Measurements from ENCODE around the gene RERE.
"Not testable (repeated sequence)": the region's sequence is repeated elsewhere in the genome, so short reads cannot be mapped to it uniquely, and the experiment has no call there.

RERE gene

DNA sequence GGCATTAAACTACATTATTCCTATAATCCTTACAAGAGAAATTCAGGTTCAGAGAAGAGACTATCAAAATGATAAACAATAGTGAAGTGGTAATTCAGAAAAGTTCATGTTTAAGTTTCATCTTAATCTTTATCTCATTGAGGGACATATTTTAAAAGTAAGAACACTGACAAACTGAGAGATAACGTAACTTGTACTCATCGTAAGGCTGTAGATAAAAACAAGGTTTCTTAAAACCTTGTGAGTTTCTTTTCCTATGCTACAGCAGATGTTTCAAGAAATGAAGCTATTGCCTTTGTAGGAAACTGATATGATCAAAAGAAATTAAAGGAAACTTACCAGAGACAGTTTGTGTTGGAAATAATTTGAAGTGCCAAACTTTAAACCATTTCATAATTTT is 65.0 kb downstream of the RERE start:
- no peak for ATAC-seq
- DNase-seq = no peak

DNA sequence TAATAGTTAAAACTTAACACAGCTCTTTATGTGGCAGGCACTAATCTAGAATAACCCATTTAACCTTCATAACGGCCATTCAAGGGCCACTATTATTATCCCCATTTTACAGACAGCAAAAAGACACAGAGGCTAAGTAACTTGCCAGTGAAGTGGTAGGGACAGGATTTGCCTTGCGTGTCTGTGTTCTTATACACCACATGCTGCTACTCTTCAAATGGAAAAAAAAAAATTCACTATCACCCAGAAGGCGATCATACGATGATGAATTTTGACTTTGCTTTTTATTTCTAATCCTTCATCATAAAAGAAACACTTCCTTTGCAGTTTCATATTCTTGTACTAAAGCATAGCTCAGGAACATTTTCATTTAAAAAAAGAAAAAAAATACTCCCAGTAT is 65.5 kb downstream of the RERE start:
- DNase-seq (no peak), ATAC-seq (no peak)

DNA sequence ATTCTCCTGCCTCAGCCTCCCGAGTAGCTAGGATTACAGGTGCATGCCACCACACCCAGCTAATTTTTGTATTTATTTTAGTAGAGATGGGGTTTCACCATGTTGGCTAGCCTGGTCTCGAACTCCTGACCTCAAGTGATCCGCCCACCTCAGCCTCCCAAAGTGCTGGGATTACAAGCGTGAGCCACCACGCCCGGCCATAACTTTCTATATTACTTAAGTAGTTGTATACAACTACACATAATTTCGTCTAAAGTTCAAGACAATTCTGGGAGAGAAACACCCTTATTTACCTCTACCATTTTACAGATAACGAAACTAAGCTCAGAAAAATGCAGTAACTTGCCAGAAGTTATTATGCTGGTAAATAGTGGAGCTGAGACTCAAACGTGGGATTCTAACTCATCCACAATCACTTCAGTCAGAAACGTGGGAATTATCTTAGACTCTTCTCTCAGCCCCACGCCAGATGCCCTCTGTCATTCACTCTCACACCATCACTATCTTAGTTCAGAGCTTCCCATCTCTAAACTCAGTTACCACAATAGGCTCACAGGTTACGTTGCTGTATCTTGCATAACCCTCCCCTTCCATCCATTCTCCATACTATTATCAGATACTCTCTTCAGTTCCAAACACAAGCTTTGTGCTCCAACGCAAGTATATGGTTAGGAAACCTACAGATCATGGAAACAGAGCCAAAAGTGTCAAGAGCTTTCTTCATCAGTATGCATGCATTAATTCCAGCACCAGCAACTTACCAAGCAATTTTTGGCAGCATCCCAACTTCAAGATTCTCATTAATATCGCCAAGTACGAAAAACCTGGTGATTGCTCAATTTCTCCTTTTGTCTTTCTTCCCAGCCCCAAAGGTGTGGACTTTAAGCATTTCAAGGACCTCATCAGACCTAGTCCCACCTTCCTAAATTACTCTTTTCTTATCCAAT is 69.3 kb downstream of the RERE start:
- DNase-seq (no peak), ATAC-seq (no peak)

DNA sequence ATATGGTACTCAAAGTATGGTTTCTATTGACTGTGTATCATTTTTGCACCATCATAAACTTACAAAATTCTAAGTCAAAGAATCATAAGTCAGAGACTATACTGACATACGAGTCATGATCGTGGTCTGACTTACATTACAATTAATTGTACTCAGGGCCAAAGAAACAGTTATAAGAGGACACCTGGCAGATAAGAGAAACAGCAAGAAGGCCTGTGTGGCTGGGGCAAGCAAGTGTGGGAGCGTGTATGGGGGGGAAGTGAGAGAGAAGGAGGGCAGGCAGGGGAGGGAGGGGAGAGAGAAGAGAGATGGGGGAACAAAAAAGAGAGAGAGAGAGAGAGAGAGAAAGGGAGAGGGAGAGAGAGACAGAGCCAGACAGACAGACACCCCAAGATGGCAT is 70.9 kb downstream of the RERE start:
- ATAC-seq (no peak), DNase-seq (no peak)

DNA sequence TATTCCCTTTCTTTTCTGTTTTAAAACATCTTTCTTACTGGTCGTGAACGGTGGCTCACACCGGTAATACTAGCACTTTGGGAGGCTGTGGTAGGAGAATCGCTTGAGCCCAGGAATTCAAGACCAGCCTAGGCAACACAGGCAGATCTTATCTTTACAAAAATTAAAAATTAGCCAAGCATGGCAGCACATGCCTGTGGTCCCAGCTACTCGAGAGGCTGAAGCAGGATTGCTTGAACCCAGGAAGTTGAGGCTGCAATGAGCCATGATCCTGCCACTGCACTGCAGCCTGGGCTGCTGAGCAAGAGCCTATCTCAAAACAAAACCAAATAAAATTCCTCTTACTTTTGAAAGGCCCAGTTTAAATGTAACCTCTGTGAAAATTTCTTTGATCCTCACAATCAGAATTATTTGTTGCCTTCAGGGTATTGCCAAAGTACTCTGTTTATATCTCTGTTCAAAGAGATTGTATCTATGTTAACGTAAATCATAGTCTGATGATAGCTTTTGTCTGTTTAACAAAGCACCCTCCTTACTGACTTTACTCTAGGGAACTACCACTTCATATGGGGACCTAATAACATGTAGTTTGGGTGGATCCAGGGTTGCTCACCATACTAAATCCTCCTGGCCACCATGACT is 71.6 kb downstream of the RERE start:
- ATAC-seq = no peak
- DNase-seq = no peak

DNA sequence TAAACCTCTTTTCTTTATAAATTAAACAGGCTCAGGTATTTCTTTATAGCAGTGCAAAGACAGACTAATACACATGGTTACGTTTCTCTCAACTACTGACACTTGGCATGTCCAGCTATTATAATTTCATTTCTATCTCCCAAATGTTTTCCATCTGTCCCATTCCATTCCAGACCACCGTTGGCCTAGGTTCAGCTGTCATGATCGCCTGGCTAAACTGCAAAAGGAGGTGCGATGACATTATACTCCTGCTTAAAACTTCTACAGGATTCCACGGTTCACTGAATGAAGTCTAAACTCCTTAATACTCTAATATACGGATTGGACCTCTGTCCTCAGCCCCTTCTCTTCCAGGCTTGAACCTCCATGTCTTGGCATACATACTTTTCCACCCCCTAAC is 72.1 kb downstream of the RERE start:
- ATAC-seq (no peak), DNase-seq (no peak)

DNA sequence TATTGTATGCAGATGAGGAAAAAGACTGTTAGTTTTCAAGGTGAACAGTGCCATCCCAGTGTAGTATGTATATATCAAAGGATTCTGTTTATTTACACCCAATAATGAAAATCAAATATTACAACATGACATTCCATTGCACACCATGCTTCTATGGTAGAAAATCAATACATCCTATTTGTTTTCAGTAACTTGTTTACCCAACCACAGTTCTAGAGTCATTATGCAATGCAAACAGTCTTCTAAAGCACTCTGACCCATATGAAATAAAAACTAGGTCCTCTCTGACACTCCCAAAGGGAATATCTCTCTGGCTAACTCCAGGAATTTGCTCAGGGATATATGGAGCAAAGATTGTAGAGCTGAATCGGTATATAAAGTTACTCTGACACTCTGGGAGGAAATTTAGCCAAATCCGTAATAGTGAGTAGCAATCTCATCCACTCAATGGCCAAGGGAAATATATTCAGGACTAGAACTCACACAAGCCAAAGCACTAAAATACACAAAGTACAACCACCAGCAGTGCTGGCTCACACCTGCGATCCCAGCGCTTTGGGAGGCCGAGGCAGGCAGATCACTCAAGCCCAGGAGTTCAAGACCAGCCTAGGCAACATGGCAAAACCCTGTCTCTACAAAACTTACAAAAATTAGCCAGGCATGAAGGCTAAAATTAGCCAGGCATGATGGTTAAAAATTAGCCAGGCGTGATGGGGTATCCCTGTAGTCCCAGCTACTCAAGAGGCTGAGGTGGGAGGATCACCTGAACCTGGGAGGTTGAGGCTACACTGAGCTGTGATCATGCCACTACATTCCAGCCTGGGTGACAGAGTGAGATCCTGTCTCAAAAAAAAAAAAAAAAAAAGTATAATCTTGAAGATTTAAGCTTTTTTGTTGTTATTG is 75.2 kb downstream of the RERE start:
- ATAC-seq (no peak), DNase-seq (no peak)

DNA sequence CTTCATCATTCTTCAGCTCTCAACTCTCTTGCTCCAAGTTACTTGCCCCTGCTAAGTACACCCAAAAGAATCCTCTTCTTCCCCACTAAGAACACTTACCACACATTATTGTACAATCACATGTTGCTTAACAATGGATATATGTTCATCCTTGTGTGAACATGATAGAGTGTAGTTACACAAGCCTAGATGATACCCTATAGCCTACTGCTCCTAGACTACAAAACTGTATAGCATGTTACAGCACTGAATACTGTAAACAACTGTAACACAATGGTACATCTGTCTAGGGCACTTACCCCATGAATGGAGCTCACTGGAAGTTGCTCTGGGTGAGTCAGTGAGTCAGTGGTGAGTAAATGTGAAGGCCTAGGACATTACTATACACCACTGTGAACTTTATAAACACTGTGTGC is 77.4 kb downstream of the RERE start:
- ATAC-seq (no peak), DNase-seq (no peak)

DNA sequence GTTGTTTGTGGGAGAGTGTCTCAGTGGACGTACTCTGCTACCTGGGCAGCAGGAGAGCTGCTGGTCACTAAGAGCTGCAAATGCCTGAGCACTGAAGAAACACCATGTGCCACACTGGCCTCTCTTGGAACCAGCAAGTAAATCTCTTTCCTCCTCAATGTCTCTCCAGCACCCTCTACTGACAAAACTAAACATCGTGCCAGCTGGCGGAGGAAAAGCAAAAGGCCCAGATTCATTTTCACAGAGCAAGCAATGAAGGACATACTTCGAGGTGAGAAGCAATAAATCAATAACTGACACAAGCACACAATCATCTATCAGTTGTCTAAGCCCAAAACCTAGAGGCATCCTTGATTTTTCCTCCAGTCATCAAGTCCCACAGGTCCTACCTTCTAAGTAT is 78.1 kb downstream of the RERE start:
- ATAC-seq (no peak), DNase-seq (no peak)

DNA sequence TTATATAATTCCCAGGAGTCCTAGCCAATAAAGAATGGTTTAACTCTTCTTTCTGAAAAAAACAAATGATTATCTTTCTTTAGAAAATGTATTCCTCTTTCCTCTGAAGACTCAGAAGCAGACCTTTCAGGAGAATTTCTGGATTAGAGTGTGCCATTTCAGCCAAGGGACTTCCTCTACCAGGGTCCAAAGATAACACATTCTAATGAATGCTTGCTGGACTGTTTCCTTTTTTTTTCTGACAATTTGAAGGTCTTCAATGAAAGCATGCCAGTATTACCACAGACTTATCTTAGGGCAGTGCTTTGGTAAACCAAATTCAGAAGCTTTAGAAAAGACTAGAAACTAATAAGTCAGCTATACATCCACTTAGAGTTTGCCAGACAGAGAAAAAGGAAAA is 80.5 kb downstream of the RERE start:
- ATAC-seq = no peak
- no peak for DNase-seq

DNA sequence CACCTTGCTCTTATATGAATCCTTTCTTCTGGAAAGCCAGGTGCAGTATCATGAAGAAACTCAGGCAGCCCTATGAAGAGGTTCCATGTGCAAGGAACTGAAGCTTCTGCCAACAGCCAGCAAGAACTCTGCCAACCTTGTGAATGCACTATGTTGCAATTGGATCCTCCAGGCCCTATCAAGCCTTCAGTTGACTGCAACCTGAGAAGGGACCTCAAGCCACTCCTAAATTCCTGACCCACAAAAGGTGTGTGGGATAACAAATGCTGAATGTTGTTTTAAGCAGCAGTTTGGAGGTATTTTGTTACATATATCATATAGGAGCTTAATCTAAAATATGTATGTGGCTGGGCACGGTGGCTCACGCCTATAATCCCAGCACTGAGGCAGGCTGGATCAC is 84.0 kb downstream of the RERE start:
- ATAC-seq (no peak), DNase-seq (no peak)

DNA sequence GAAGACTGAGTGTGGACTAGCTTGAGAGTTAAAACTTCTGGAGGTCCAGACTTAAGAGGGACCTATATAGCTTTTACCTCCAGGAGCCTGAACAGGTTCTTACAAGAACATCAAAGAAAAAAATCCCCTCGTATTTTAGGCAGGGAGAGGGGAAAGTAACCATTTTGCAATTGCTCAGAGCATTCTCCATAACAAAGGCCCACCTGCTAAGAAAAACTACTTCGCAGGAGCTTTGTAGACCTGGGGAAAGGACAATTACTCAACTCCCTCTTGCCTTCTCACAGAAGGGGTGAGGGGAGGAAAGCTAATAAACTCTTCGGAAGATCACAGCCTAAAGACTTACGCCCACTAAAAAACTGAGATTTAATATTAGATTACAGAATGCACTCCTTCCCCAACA is 86.3 kb downstream of the RERE start:
- no peak for ATAC-seq
- DNase-seq = no peak

DNA sequence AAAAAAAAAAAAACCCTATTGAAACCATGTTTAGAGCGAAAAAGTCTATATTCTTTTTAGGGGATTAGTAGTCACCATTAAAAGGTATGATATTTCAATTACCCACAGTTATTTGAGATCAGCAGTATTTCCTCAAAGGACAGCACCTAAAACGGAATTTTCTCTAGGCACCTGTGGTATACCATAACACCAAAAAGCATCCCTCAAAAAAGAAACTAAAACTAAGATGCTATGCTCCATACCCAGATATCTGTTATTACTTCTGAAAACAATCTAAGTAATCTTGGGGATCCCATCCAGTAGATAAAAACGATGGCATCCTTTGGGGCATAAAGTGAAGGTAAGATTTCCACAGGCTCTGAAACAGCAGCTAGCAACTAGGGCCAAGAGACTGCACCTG is 89.0 kb downstream of the RERE start:
- ATAC-seq (no peak), DNase-seq (no peak)

DNA sequence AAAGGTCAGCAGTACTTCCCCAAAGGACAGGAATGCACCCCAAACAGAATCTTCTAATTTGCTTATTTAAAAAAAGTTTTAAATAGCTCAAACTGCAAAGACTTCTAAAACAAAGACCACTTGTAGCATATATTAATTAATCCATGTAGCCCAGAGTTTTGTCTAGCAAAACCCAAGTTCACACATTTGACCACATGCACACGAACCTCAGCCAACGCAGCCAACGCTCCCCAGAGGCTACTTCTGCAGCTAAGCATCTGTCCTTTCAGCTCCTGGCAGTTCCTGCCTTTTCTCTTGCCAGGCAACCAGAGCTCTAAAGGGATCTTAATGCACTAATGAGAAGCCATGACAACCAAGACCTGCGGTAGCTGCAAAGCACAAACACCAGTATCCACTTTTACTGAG is 89.6 kb downstream of the RERE start:
- DNase-seq = no peak
- ATAC-seq = no peak

DNA sequence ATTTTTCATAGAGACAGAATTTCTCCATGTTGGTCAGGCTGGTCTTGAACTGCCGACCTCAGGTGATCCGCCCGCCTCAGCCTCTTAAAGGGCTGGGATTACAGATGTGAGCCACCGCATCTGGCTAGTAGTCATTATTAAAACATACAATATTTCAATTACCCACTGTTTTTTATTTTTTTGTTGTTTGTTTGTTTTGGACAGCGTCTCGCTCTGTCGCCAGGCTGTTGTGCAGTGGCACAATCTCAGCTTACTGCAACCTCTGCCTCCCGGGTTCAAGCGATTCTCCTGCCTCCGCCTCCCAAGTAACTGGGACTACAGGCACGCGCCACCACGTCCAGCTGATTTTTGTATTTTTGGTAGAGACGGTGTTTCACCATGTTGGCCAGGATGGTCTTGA is 90.1 kb downstream of the RERE start:
- ATAC-seq, DNase-seq: not testable (repeated sequence)

DNA sequence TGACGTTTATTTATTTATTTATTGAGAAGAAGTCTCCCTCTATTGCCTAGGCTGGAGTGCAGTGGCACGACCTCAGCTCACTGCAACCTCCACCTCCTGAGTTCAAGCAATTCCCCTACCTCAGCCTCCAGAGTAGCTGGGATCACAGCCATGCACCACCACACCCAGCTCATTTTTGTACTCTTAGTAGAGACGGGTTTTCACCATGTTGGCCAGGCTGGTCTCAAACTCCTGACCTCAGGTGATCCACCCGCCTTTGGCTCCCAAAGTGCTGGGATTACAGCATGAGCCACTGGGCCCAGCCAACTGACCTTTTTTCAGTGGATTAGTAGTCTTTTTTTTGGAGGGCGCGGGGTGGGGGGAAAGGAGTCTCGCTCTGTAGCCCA is 90.6 kb downstream of the RERE start:
- ATAC-seq, DNase-seq: not testable (repeated sequence)

DNA sequence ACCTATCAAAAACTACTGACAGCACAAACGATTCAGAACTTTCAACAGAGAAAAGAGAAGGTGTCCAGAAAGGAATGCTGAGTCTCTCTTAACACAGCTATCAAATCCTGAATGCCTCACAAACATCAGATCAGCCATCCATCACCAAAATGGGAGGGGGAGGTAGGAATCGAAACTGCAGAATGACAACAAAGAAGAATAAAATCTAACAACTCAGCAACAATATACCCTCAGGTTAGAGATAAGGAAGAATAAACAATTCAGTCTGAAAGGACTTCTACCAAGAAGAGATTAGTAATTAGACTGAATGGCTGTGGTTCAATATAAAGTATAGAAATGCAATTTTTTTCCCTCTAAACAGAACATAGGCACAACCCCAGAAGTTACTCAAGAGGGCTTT is 94.4 kb downstream of the RERE start:
- ATAC-seq = no peak
- DNase-seq = no peak

DNA sequence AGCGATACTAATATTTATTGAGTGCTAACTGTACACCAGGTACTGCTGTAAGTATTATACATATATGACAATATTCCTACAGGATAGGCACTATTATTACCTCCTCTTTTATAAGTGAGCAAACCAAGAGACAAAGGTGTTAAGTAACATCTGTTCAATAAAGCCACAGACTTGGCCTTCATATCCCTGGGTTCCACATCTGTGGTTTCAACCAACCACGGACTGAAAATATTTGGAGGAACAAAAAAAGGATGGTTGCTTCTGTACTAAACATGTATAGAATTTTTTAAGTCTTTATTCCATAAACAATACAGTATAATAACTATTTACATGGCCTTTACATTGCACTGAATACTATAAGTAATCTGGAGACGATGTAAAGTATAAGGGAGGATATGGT is 95.1 kb downstream of the RERE start:
- ATAC-seq = no peak
- no peak for DNase-seq

DNA sequence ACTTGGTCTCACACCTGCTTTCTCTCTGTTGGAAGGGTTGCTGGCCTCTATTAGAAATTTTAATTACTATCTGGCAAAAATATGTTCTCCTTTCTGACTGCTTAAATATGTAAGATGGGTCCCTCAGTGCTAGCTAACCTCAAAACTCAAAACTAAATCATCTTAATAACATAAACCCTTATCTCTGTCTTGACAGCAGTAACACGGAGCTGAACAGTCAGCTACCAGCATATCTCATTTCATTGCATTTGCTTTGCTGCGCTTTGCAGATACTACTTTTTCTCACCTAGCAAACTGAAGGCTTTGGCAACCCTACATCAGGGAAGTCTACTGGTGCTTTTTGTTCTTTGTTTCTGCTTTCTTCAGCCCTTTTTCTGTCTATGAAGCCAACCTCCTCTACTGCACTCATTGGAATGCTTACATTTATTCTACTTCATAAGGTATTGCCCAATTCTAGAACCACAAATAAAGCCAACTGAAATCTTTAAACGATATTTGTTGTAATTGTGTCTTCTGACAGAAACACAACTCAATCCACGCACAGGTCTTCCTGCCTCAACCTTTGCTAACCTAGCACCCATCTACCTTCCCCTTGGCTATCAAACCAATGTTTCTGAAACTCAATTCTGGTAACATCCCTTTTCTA is 95.6 kb downstream of the RERE start:
- ATAC-seq = no peak
- no peak for DNase-seq

DNA sequence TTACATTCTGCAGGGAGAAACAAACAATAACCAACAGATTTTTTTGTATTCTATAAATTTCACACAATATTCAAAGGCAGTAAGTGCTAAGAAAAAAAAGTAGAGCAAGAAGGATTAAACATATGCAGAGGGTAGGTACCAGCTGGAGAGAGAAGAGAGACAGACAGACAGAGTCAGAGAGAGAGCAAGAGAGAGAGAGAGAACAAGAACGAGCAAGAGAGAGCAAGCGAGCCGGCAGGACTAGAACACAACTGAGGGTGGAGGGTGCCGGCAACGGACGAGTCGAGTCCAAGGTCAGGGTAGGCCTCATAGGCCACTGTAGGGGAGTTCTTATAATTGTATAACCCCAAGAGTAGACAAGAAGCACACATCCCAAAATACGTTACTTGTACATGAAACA is 97.1 kb downstream of the RERE start:
- no peak for DNase-seq
- ATAC-seq = no peak

DNA sequence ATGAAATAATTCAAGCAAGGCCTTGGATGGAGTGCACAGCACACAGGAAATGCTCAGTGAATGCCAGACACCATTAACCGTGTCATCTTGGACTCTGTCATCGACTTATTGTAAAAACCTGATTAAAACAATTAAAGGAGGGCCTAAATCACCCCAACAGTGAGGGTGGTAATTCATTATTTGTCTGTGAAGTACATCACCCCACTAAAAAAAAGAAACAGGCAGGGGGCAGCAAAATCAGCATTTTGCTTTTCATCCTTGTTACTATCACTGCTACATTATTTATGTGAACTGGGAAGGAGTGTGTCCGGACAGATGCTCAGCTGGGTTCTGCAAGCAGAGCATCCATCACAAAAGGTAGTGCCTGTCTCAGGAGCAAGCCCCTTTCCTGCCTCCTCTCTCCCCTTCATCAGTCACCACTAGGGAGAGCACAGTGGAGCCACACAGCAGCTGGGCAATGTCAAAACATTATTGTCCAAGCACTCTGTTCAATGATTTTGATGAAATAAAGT is 98.5 kb downstream of the RERE start:
- ATAC-seq = no peak

DNA sequence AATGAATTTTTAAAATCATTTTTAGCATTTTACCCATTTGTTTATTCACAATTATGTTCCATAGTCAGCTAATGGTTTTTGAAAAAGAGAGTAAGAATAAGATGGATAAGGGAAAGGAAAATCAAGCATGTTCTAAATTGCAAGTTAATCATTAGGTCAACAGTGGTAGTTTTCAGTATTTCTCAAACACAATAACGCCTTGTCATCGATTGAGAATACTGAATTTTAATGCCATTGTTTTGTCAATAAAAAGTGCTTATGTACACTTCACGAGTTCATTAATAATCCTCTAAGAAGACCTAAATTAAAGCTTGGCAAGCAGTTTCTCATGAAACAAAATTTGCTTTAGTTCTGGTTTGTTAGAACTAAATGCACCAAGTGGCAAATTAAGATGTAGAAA is 100.3 kb downstream of the RERE start:
- ATAC-seq = no peak
- DNase-seq = no peak

More for the DNA sequence above, 98.5 kb downstream of the RERE start:
- no peak for DNase-seq

Measured in stimulated activated naive CD8-positive, alpha-beta T cell treated with anti-CD3 and anti-CD28 coated beads, Interleukin-15, Interleukin-2, amounts not matched to agents 100 U/mL and 50 U/mL, for 24 hours (primary cell).